ENCODE results near the gene FOXP4. TPM values are rescaled to one million over a fixed set of nuclear protein-coding genes. Genes with fewer than 3 reads are reported as not detected.

FOXP4 gene
- total RNA-seq, 1 donor from 2014 or later, result 27.9 TPM

GRCh38 chr6:41643899-41644269 lies 97.7 kb downstream of the FOXP4 start:
- Mint-ChIP-seq H3K9me3 (ENCODE audit: unreplicated experiment) (peaks cover 5% of the 10 kb centered on the region), H3K27me3 (ENCODE audit: unreplicated experiment) (peaks cover 19% of the 10 kb centered on the region), H3K4me3 (ENCODE audit: unreplicated experiment) (no peak overlapping the region), H3K36me3 (ENCODE audit: unreplicated experiment) (no peaks in the 10 kb centered on the region), H3K27ac (ENCODE audit: unreplicated experiment) (no peak overlapping the region), H3K4me1 (ENCODE audit: low read depth, unreplicated experiment) (peaks cover 19% of the 10 kb centered on the region)
- TF ChIP-seq CTCF (IDR thresholded peaks at IDR 0.05; ENCODE audit: partially characterized antibody, unreplicated experiment), result no peak
- no peak for DNase-seq

GRCh38 chr6:41644297-41644879 lies 98.2 kb downstream of the FOXP4 start:
- no peak for DNase-seq
- Mint-ChIP-seq H3K4me1 (ENCODE audit: low read depth, unreplicated experiment) (peaks cover 14% of the 10 kb centered on the region), H3K4me3 (ENCODE audit: unreplicated experiment) (peak overlapping the region; percentile 49), H3K27ac (ENCODE audit: unreplicated experiment) (no peak overlapping the region), H3K9me3 (ENCODE audit: unreplicated experiment) (peaks cover 5% of the 10 kb centered on the region), H3K36me3 (ENCODE audit: unreplicated experiment) (no peaks in the 10 kb centered on the region), H3K27me3 (ENCODE audit: unreplicated experiment) (peaks cover 17% of the 10 kb centered on the region)
- TF ChIP-seq CTCF (IDR thresholded peaks at IDR 0.05; ENCODE audit: partially characterized antibody, unreplicated experiment), result no peak

GRCh38 chr6:41645007-41645618 lies 98.9 kb downstream of the FOXP4 start:
- no peak for DNase-seq
- Mint-ChIP-seq H3K4me3 (ENCODE audit: unreplicated experiment) (peak overlapping the region; percentile 49), H3K9me3 (ENCODE audit: unreplicated experiment) (peaks cover 5% of the 10 kb centered on the region), H3K27me3 (ENCODE audit: unreplicated experiment) (peaks cover 16% of the 10 kb centered on the region), H3K4me1 (ENCODE audit: low read depth, unreplicated experiment) (peaks cover 9% of the 10 kb centered on the region), H3K27ac (ENCODE audit: unreplicated experiment) (no peak overlapping the region), H3K36me3 (ENCODE audit: unreplicated experiment) (no peaks in the 10 kb centered on the region)
- no peak for TF ChIP-seq CTCF (IDR thresholded peaks at IDR 0.05; ENCODE audit: partially characterized antibody, unreplicated experiment)

- H3K4me3 Mint-ChIP-seq (ENCODE audit: unreplicated experiment), result no peak overlapping the region
These were observed 100.0 kb downstream of the FOXP4 start for GRCh38 chr6:41646026-41646795.

More at GRCh38 chr6:41646026-41646795, 100.0 kb downstream of the FOXP4 start:
- Mint-ChIP-seq H3K27ac (ENCODE audit: unreplicated experiment) (no peak overlapping the region), H3K9me3 (ENCODE audit: unreplicated experiment) (peaks cover 3% of the 10 kb centered on the region), H3K4me1 (ENCODE audit: low read depth, unreplicated experiment) (peaks cover 8% of the 10 kb centered on the region), H3K36me3 (ENCODE audit: unreplicated experiment) (no peaks in the 10 kb centered on the region), H3K27me3 (ENCODE audit: unreplicated experiment) (peaks cover 12% of the 10 kb centered on the region)
- no peak for DNase-seq
- no peak for TF ChIP-seq CTCF (IDR thresholded peaks at IDR 0.05; ENCODE audit: partially characterized antibody, unreplicated experiment)
